ENCODE results near the gene TMEM132C.

GRCh38 chr12:128423205-128423604 lies 156.2 kb downstream of the TMEM132C start:
- no peak for TF ChIP-seq CTCF (IDR thresholded peaks at IDR 0.05)
- TF ChIP-seq POLR2A (IDR thresholded peaks at IDR 0.05) = no peak

Measured in right lobe of liver (tissue), 4 donors.